IMR-90 (cell line): ENCODE data around the gene COL5A1. TPM values are rescaled to one million over a fixed set of nuclear protein-coding genes. Genes with fewer than 3 reads are reported as not detected.

Experiments
- ATAC-seq: fragments of 200-7000 bp; cut with Tn5 transposase; 2 replicates; pipeline ENCODE4 v1.9.1; 2020; ENCODE audit warnings: low read depth, mild to moderate bottlenecking, moderate library complexity
- BruUV-seq: library from RNA; stranded (reverse); fragments of 400-500 nt; replicated peaks from 2 replicates; lab custom pipeline; 2021; lab: Mats Ljungman, UMichigan
- CTCF ChIA-PET: fragments of 300-600 bp; formaldehyde crosslinking; extraction: SDS; loops from one replicate; lab custom pipeline; 2021; ENCODE audit warnings: antibody characterized with exemption; lab: Yijun Ruan, JAX
- POLR2A ChIA-PET: fragments of 300-600 bp; sonication (Branson Sonifier 250); formaldehyde crosslinking; loops from one replicate; lab custom pipeline; 2022; ENCODE audit warnings: antibody characterized with exemption; ENCODE audit not compliant: unreplicated experiment; lab: Charles Lee
- DNase-seq: peaks from one replicate; pipeline ENCODE4 v3.0.0; 2013
- H2AFZ ChIP-seq: replicated peaks from 2 replicates; pipeline ENCODE3; 2013; ENCODE audit warnings: low read length, mild to moderate bottlenecking; ENCODE audit not compliant: poor library complexity
- H2AK5ac ChIP-seq: 2 replicates; pipeline ENCODE4 v1.6.1; 2013; ENCODE audit warnings: low read depth, low read length, inconsistent platforms
- H2AK9ac ChIP-seq: replicated peaks from 2 replicates; pipeline ENCODE3; 2013; ENCODE audit warnings: mild to moderate bottlenecking, low read depth, low read length, moderate library complexity; ENCODE audit not compliant: poor library complexity
- H2BK120ac ChIP-seq: 2 replicates; pipeline ENCODE4 v1.6.1; 2013; ENCODE audit warnings: low read depth, low read length, inconsistent platforms
- H2BK15ac ChIP-seq: 3 replicates; pipeline ENCODE4 v1.6.1; 2013; ENCODE audit warnings: low read depth, low read length, inconsistent platforms
- H2BK20ac ChIP-seq: 2 replicates; pipeline ENCODE4 v1.6.1; 2013; ENCODE audit warnings: low read depth, mild to moderate bottlenecking, inconsistent platforms, low read length, moderate library complexity
- H2BK5ac ChIP-seq: 2 replicates; pipeline ENCODE4 v1.6.1; 2013; ENCODE audit warnings: mild to moderate bottlenecking, low read depth, low read length, inconsistent platforms; ENCODE audit not compliant: poor library complexity, severe bottlenecking
- H3K14ac ChIP-seq: replicated peaks from 2 replicates; pipeline ENCODE4 v1.6.1; 2013; ENCODE audit warnings: low read depth, low read length, inconsistent platforms
- H3K18ac ChIP-seq: 2 replicates; pipeline ENCODE4 v1.6.1; 2013; ENCODE audit warnings: low read depth, low read length, control low read depth
- H3K23ac ChIP-seq: 2 replicates; pipeline ENCODE4 v1.6.1; 2013; ENCODE audit warnings: low read depth, low read length, inconsistent platforms
- H3K27ac ChIP-seq: 2 replicates; pipeline ENCODE4 v1.5.1; 2013; ENCODE audit warnings: mild to moderate bottlenecking, control low read depth, low read length; ENCODE audit not compliant: insufficient read depth
- H3K27me3 ChIP-seq: 2 replicates; pipeline ENCODE4 v1.6.1; 2013; ENCODE audit warnings: low read length; ENCODE audit not compliant: control insufficient read depth, insufficient read depth
- H3K36me3 ChIP-seq: 2 replicates; pipeline ENCODE4 v1.6.1; 2013; ENCODE audit warnings: low read length, mixed read lengths; ENCODE audit not compliant: control insufficient read depth, insufficient read depth
- H3K4ac ChIP-seq: 2 replicates; pipeline ENCODE4 v1.6.1; 2013; ENCODE audit warnings: low read depth, low read length, inconsistent platforms
- H3K4me1 ChIP-seq: 2 replicates; pipeline ENCODE4 v1.6.1; 2013; ENCODE audit warnings: low read length, mixed read lengths; ENCODE audit not compliant: control insufficient read depth, insufficient read depth
- H3K4me2 ChIP-seq: 2 replicates; pipeline ENCODE4 v1.6.1; 2013; ENCODE audit warnings: low read depth, mild to moderate bottlenecking, control low read depth, low read length, moderate library complexity
- H3K4me3 ChIP-seq: 2 replicates; pipeline ENCODE4 v1.5.1; 2013; ENCODE audit warnings: low read depth, mild to moderate bottlenecking, control low read depth, low read length, moderate library complexity; ENCODE audit not compliant: insufficient read depth
- H3K56ac ChIP-seq: 2 replicates; pipeline ENCODE4 v1.6.1; 2013; ENCODE audit warnings: low read length, inconsistent platforms; ENCODE audit not compliant: insufficient read depth; ENCODE audit errors: extremely low read depth
- H3K79me1 ChIP-seq, 2 experiments: 2 replicates each; pipeline ENCODE4 v1.6.1; 2013; ENCODE audit warnings: low read length in 2 of 2, inconsistent platforms in 1 of 2, low read depth in 1 of 2
- H3K9ac ChIP-seq: 2 replicates; pipeline ENCODE4 v1.6.1; 2013; ENCODE audit warnings: low read depth, low read length, control low read depth
- H3K9me1 ChIP-seq: 2 replicates; pipeline ENCODE4 v1.6.1; 2013; ENCODE audit warnings: low read length, inconsistent platforms; ENCODE audit not compliant: insufficient read depth
- H3K9me3 ChIP-seq: 2 replicates; pipeline ENCODE4 v1.6.1; 2013; ENCODE audit warnings: low read length; ENCODE audit not compliant: control insufficient read depth, insufficient read depth
- H4K20me1 ChIP-seq: 2 replicates; pipeline ENCODE4 v1.6.1; 2013; ENCODE audit warnings: low read length, inconsistent platforms; ENCODE audit not compliant: insufficient read depth
- H4K5ac ChIP-seq: 2 replicates; pipeline ENCODE4 v1.6.1; 2013; ENCODE audit warnings: mild to moderate bottlenecking, low read depth, low read length, control low read depth
- H4K8ac ChIP-seq, 2 experiments: 2 replicates each; pipeline ENCODE4 v1.6.1; 2013; ENCODE audit warnings: low read depth in 2 of 2, low read length in 2 of 2, control low read depth in 1 of 2, inconsistent platforms in 1 of 2
- H4K91ac ChIP-seq: 2 replicates; pipeline ENCODE4 v1.6.1; 2013; ENCODE audit warnings: low read depth, low read length, inconsistent platforms; ENCODE audit not compliant: insufficient read depth
- BHLHE40 ChIP-seq: fragments of 150-350 bp; IDR thresholded peaks from 2 replicates; pipeline ENCODE4 v1.6.1; 2016; ENCODE audit warnings: mild to moderate bottlenecking, low read depth, low read length
- CEBPB ChIP-seq: IDR thresholded peaks from 2 replicates; pipeline ENCODE4 v1.6.1; 2012; ENCODE audit warnings: low read depth, low read length, improper control_type of control experiment
- CHD1 ChIP-seq: IDR thresholded peaks from 2 replicates; pipeline ENCODE4 v1.6.1; 2012; ENCODE audit warnings: low read depth, low read length, improper control_type of control experiment
- CTCF ChIP-seq: conservative IDR thresholded peaks from 2 replicates; pipeline ENCODE4 v1.5.1; 2012; ENCODE audit warnings: mild to moderate bottlenecking, low read depth, low read length, improper control_type of control experiment
- ELK1 ChIP-seq: fragments of 150-350 bp; IDR thresholded peaks from 2 replicates; pipeline ENCODE4 v1.6.1; 2016; ENCODE audit warnings: low read depth, mild to moderate bottlenecking, low read length, moderate library complexity, borderline replicate concordance
- FOS ChIP-seq: fragments of 150-350 bp; IDR thresholded peaks from 2 replicates; pipeline ENCODE4 v1.6.1; 2016; ENCODE audit warnings: low read depth, low read length
- MAFK ChIP-seq: IDR thresholded peaks from 2 replicates; pipeline ENCODE4 v1.6.1; 2012; ENCODE audit warnings: low read depth, low read length, improper control_type of control experiment
- MXI1 ChIP-seq: IDR thresholded peaks from 2 replicates; pipeline ENCODE4 v1.6.1; 2012; ENCODE audit warnings: low read depth, mild to moderate bottlenecking, low read length, moderate library complexity, borderline replicate concordance
- POLR2A ChIP-seq: IDR thresholded peaks from 2 replicates; pipeline ENCODE4 v1.6.1; 2012; ENCODE audit warnings: mild to moderate bottlenecking, low read depth, low read length
- USF2 ChIP-seq: fragments of 150-350 bp; IDR thresholded peaks from 2 replicates; pipeline ENCODE4 v1.6.1; 2017; ENCODE audit warnings: mild to moderate bottlenecking, antibody characterized with exemption, low read length, low read depth
- WGBS, 2 experiments: methylation state at CpG; one replicate each; pipeline versions ENCODE4 v1.1.5 to v1.1.7; 2013; ENCODE audit warnings: missing lambda C conversion rate in 2 of 2; ENCODE audit not compliant: insufficient read length in 1 of 2; ENCODE audit errors: extremely low coverage in 2 of 2; 5-methylcytosine and 5-hydroxymethylcytosine counted together
- dilution Hi-C: fragments of 300-500 bp; cut with HindIII; formaldehyde crosslinking; loops from one replicate; pipeline ENCODE4 v1.14.3; 2018; ENCODE audit warnings: low sequenced_read_pairs; ENCODE audit not compliant: unreplicated experiment
- in situ Hi-C: fragments of 300-500 bp; cut with MboI; formaldehyde crosslinking; loops from 3 replicates; pipeline ENCODE4 v1.14.3; 2019; ENCODE audit warnings: low sequenced_read_pairs, inconsistent platforms, mixed read lengths
- intact Hi-C: fragments of 100-400 bp; cut with micrococcal nuclease; formaldehyde crosslinking; loops from 2 replicates; pipeline ENCODE4 v1.10.0; 2022
- polyA plus RNA-seq, 3 experiments: library from polyadenylated mRNA; depleted of rRNA; stranded (reverse); fragments of >200 nt; gene quantifications; 2 replicates each; pipeline ENCODE4 v1.2.3, GENCODE V29; 2012; ENCODE audit warnings: low replicate concordance in 1 of 3
- total RNA-seq: library from RNA; depleted of rRNA; stranded (reverse); fragments of >200 nt; gene quantifications from 2 replicates; pipeline ENCODE4 v1.2.3, GENCODE V29; 2012

COL5A1 gene
- total and polyA plus RNA-seq, 2 of the 4 experiments (the other 2 are of a cell fraction) = 19.2 to 173 TPM

- H2BK5ac ChIP-seq = no peak overlapping the region
- H2AFZ ChIP-seq = no peak overlapping the region
- ATAC-seq (no peak), DNase-seq (no peak)
- WGBS, 2 experiments = 73% methylated on average over 2 of the region's 22 CpGs; no CpG with 5 or more reads in 1 of the 2 experiments
- no peak overlapping the region for H3K27ac ChIP-seq
- H3K4ac ChIP-seq = no peak overlapping the region
- no peaks in the 10 kb centered on the region for H3K4me1 ChIP-seq
- H3K18ac ChIP-seq = no peak overlapping the region
- H3K9ac ChIP-seq = no peak overlapping the region
- H3K4me2 ChIP-seq = no peak overlapping the region
- no peaks in the 10 kb centered on the region for H3K79me1 ChIP-seq
- CTCF ChIA-PET = no interaction called here
- H3K9me1 ChIP-seq = no peaks in the 10 kb centered on the region
- no peak overlapping the region for H2AK5ac ChIP-seq
- in situ Hi-C loops (no loop called here), dilution Hi-C loops (no loop called here), intact Hi-C loops (no loop called here)
- no peak overlapping the region for H3K4me3 ChIP-seq
- H4K8ac ChIP-seq = no peak overlapping the region
- H4K20me1 ChIP-seq = no peaks in the 10 kb centered on the region
- no peak overlapping the region for H2BK15ac ChIP-seq
- no peak overlapping the region for H4K5ac ChIP-seq
- H3K56ac ChIP-seq = no peak overlapping the region
- no peak overlapping the region for H4K91ac ChIP-seq
- BruUV-seq = no TSS peak
- no peaks in the 10 kb centered on the region for H3K9me3 ChIP-seq
- no peak for TF ChIP-seq ELK1
- TF ChIP-seq FOS = no peak
- TF ChIP-seq BHLHE40 = no peak
- no peak for TF ChIP-seq CEBPB
- TF ChIP-seq CTCF = no peak
- TF ChIP-seq USF2 = no peak
- TF ChIP-seq POLR2A = no peak
- no peak for TF ChIP-seq MAFK
- TF ChIP-seq CHD1 = no peak
- TF ChIP-seq MXI1 = no peak
- H2BK20ac ChIP-seq = no peak overlapping the region
- POLR2A ChIA-PET = no interaction called here
- H3K27me3 ChIP-seq = peaks cover 54% of the 10 kb centered on the region
- H2BK120ac ChIP-seq = no peak overlapping the region
- no peak overlapping the region for H3K23ac ChIP-seq
- H3K14ac ChIP-seq = no peak overlapping the region
- no peaks in the 10 kb centered on the region for H3K36me3 ChIP-seq
- H2AK9ac ChIP-seq = no peak overlapping the region
These were observed 243.5 kb downstream of the COL5A1 start for GRCh38 chr9:134885001-134885678.
